Stimulated activated CD4-positive, alpha-beta T cell treated with anti-CD3 and anti-CD28 coated beads, TNF-alpha, amount 100 ng/mL, for 1 hour (primary cell): ENCODE measurements around the gene PLK2.

Experiments
- DNase-seq, 3 donors: peaks; one replicate each; pipeline ENCODE4 v3.0.0-alpha.2; 2020; ENCODE audit warnings: low read depth in 3 of 3, low spot score in 1 of 3

Gene PLK2

DNA sequence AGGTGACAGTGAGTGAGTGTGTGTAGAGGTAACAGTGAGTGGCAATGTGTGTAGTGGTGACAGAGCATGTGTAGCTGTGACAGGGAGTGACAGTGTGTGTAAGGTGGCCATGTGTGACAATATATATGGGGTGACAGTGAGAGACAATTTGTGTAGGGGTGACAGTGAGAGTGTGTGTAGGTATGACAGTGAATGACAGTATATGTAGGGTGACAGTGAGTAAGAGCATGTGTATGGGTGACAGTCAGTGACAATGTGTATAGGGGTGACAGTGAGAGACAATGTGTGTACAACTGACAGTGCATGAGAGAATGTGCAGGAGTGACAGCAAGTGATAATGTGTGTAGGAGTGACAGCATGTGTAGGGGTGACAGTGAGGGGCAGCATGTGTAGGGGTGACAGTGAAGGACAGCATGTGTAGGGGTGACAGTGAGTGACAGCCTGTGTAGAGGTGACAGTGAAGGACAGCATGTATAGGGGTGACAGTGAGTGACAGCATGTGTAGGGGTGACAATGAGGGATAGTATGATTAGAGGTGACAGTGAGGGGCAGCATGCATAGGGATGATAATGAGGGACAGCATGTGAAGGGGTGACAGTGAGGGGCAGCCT lies 21.3 kb upstream of the PLK2 start:
- DNase-seq = no peak

DNA sequence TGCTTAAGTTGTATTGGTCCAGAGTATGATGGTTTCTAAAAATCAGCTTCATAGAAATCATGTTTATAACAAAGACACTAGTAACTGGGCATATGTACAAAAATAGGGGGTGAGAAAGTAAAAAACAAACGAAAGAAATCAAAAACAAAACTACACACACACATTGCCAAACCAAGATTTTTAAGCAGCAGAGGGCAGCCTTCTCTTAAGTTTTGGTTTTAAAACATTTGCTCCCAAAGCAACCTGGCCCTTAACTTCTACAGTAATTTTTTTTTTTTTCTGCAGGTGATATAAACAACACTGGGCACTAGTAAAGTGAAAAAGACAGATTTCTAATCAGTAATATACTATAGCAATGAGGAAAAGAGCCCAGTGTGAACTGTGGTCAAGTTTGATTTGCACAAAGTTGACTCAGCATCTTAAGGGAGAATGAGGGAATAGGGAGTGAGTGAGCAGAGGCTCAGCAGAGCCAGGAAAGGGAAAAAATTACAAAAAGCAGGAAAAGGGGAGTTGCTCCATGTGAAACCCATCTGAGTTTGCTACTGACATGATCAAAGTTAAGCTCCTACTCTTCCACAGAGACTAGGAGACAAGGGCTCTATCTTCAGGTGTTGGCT lies 18.0 kb upstream of the PLK2 start:
- no peak for DNase-seq

- DNase-seq = no peak
Observed at GRCh38 chr5:58475404-58475803, 15.5 kb upstream of the PLK2 start.

DNA sequence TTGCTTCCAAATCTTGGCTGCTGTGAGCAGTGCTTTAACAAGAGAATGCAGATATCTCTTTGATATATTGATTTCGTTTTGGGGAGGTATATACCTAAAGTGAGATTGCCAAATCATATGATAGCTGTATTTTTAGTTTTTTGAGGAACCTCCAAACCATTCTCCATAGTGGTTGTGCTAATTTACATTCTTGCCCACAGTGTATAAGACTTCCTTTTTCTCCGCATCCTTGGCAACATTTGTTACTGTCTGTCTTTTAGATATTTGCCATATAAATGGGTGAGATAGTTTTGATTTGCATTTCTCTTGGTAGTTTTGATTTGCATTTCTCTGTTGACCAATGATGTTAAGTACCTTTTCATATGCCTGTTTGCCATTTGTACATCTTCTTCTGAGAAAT lies 10.0 kb upstream of the PLK2 start:
- DNase-seq = no peak

DNA sequence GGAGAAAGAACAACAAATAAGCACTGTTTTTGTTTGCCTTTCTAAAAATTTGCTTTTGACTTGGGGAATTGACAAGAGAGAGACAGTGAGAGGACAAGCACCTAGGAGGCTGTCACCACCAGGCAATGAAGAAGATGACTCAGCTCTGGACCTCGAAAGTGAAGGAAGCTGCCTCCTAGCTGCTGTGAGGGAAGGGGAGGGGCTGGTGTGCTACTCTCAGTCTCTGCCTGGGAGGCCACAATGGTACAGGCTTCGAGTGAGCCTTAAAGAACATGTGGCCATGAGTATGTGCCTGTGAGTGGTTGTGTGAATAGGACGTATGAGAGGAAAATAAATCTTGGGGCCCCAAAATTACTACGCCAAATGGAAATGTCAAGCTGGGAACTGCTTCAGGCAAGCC lies 7.1 kb upstream of the PLK2 start:
- no peak for DNase-seq

DNA sequence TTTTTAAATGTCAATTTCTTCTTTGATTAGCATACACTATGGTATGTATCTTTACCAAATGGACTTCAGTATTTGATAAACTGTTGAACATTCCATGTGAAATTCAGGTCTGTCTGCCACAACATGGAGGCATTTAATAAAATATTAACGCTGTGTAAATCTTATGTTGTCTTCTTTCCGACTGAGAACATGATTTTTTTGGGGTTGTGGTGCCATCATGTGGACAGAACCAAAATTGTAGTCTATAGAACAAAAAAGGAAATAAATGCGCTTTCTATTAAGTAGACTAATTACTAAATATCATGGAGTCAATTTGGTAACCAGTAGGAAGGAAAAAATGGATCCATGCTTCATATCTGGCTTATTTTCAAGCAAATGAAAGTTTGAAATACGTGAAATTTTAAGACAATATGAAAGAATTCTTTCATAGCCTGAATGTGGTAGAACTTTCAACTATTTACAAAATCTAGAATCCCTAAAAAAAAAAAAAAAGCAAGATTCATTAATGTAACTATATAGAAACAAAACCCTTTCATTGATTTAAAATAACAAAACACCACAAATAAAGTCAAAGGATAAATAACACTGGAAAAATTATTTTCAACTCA lies 2.8 kb upstream of the PLK2 start:
- DNase-seq = peak in 1 of 3 donors; percentile 15

- no peak for DNase-seq
Observed at GRCh38 chr5:58462154-58462553, 2.3 kb upstream of the PLK2 start.

- DNase-seq = peak; percentile 66 to 89 (median 80)
Observed at GRCh38 chr5:58460732-58461286, 923 bp upstream of the PLK2 start.

DNA sequence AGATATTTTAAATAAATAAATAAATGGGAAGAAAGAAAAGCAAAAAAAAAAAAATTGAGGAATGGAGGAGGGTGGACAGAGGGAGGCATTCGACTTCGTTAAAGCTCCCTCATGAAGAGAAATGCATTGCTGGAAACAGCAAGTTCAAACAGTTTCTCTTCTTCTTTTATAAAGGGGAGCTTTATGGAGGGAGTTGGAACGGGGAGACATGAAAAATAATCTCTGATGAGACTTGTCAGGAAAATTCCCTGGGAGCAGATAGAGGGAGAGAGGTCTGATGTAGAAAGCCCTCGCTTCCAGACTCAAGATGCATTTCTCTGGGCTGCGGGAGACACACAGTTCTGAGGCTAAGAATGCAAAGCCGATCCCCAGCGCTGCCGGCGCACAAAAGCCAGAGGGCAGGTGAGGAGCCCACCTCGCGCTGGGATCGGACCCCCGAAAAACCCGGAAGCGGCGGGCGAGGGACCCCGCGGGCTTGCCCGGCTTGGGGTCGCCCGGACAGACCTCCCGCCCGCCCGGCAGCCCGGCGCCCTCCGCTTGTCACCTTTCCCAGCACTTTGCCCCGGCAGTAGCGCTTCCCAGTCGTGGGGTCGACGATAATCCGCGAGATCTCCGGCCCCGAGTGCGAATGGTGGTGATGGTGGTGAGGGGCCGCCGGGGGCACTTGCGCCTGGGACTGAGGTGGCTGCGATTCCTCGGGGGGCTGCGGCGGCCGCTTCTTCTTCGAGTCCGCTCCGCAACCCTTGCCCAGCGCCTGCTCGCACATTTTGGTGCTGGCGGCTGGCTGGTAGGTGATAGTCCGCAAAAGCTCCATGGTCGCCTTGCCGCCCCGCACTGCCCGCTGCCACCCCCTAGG lies 512 bp downstream of the PLK2 start:
- DNase-seq = peak in 1 of 3 donors; percentile 11

DNA sequence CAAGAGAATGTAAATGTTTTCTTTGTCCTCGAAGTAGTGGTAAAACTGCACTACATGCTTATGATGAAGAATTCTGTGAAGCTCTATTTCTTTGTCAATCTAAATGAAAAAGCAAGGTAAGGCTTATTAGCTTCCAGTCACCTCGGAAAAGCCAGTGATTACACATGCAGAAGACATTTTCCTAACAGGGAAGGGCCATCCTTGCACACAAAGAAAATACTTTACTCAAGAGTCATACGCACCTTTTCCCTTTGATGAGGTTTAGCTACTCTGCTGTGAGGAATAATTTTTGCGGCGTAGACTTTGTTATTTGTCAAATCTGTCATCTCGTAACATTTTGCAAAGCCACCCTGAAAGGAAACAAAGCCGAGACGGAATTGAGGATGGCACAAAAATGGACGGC lies 1.1 kb downstream of the PLK2 start:
- DNase-seq = no peak

DNA sequence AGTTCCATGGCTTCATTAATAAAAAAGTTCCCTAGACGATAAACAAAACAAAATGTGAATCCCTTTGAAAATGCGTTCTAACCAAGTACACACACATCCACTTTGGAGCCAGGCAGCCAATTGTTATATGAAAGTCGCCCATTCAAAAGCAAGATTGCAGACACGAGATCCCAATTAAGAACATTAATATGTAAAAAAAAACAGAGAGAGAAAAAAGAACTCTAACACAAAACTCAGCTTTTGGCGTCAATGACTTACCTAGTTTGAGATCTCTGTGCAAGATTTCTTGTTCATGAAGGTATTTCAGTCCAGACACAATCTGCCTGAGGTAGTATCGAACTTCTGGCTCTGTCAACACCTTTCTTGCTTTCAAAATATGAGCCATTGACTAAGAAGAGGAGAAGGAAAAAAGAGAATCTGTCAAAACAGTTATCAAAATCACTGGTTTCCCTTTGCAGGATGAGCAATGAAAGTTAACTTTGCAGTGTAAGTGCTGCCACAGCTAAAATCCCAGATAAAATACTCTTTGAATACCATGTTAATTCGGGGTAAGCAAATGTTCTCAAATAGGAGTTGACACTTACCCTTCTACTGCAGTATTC lies 1.6 kb downstream of the PLK2 start:
- DNase-seq = no peak

DNA sequence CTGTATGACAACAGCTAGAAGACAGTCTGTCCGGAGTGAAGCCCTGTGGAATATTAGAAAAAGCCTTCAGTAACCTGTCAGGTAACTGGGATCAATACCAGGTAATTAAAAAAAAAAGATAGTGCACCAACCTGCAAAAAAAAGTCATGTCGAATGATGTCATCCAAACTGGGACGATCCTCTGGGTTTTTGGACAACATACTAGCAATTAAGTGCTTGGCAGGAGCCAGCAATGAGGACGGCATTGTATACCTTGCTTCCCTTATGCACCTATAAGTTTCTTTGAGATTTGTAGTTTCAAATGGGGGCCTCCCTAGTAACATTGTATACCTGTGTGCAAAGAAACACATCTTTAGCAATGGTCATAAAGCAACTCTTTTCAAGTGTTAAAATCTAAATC lies 2.8 kb downstream of the PLK2 start:
- DNase-seq = no peak

- DNase-seq = no peak
Observed at GRCh38 chr5:58456486-58456885, 3.4 kb downstream of the PLK2 start.

GRCh38 chr5:58456026-58456425 lies 3.9 kb downstream of the PLK2 start:
- no peak for DNase-seq

DNA sequence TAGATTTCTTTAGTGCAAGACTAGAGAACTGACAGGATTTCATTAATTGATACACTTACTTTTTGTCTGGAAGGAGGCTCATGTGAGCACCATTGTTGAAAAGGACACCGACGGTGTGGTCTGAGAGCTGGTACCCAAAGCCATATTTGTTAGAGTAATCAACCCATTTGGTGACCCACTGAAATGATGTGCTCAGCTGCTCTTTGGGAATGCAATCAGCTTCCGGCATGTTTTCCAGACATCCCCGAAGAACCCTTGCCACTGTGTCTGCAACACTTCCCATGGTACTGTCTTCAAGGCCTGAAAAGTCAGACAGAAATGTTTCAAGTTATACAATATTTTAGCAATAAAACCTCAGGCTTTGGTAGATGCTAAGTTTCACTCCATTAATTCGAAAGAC lies 4.4 kb downstream of the PLK2 start:
- no peak for DNase-seq

GRCh38 chr5:58455066-58455465 lies 4.8 kb downstream of the PLK2 start:
- no peak for DNase-seq

GRCh38 chr5:58454025-58454424 lies 5.9 kb downstream of the PLK2 start:
- DNase-seq = no peak

GRCh38 chr5:58453306-58453705 lies 6.6 kb downstream of the PLK2 start:
- no peak for DNase-seq

DNA sequence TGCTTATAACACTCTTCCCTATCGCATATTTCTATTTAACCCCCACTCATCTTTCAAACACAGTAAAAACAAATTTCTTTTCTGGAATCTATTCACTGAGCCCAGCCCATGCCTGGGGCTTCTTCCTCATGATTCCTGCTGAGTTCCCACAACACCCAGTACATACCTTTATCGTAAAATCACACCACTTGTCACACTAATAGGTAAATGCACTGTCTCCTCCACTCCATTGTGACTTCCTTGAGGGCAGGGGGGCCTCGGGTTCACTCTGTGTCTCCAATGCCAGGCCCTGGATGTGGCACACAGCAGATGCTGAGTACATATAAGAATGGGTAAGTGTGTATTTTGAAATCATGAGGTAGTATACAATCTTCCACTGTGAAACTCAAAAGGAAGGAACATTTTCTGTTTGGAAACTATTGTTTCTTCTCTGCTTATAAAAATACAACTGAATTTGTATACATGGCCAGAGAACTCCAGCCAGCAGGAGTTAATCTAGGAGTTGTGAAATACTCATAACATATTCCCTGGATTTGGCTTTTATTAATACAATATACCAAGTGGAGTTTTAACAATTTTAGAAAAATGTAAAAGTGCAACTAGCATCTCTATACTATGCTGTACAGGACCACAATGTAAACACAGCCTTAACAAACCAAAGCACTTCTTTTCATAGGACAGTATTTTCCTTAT lies 7.2 kb downstream of the PLK2 start:
- DNase-seq = no peak

GRCh38 chr5:58451732-58452565 lies 7.9 kb downstream of the PLK2 start:
- no peak for DNase-seq
